A549 (cell line): Measurements from ENCODE around the gene UBE2A.

Experiments used
- POLR2A ChIP-seq: IDR thresholded peaks from 2 replicates; pipeline ENCODE4 v1.6.1; 2012; ENCODE audit warnings: mild to moderate bottlenecking, low read length
- TF ChIP-seq, protein P1 (sequence below): fragments of >200 bp; sonication (Bioruptor Twin); formaldehyde crosslinking; IDR thresholded peaks from 3 replicates; pipeline ENCODE4 v1.5.1; 2016

DNA sequence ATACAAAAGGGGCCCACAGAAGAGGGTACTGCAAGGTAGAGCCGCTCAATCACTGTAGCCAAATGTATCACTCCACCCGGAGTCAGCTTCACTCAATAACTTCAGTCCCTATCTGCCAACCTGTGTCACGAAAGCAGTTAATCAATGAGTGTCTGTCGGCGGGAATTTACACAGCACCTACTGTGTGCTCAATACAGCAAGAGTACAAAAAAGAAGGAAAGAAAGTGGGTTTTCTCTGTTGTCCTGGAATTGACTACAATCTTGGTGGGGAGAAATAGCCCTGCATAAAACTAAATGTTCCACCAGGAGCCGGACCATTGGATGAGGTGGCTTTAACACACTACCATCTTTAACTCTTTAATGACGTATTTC, 32.6 kb downstream of the UBE2A start:
- no peak for TF ChIP-seq POLR2A
- TF ChIP-seq, protein P1, sequence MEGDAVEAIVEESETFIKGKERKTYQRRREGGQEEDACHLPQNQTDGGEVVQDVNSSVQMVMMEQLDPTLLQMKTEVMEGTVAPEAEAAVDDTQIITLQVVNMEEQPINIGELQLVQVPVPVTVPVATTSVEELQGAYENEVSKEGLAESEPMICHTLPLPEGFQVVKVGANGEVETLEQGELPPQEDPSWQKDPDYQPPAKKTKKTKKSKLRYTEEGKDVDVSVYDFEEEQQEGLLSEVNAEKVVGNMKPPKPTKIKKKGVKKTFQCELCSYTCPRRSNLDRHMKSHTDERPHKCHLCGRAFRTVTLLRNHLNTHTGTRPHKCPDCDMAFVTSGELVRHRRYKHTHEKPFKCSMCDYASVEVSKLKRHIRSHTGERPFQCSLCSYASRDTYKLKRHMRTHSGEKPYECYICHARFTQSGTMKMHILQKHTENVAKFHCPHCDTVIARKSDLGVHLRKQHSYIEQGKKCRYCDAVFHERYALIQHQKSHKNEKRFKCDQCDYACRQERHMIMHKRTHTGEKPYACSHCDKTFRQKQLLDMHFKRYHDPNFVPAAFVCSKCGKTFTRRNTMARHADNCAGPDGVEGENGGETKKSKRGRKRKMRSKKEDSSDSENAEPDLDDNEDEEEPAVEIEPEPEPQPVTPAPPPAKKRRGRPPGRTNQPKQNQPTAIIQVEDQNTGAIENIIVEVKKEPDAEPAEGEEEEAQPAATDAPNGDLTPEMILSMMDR: no peak
